ENCODE results near the gene CFAP74.
"Not testable (repeated sequence)": the region's sequence is repeated elsewhere in the genome, so short reads cannot be mapped to it uniquely, and the experiment has no call there.

Gene CFAP74

DNA sequence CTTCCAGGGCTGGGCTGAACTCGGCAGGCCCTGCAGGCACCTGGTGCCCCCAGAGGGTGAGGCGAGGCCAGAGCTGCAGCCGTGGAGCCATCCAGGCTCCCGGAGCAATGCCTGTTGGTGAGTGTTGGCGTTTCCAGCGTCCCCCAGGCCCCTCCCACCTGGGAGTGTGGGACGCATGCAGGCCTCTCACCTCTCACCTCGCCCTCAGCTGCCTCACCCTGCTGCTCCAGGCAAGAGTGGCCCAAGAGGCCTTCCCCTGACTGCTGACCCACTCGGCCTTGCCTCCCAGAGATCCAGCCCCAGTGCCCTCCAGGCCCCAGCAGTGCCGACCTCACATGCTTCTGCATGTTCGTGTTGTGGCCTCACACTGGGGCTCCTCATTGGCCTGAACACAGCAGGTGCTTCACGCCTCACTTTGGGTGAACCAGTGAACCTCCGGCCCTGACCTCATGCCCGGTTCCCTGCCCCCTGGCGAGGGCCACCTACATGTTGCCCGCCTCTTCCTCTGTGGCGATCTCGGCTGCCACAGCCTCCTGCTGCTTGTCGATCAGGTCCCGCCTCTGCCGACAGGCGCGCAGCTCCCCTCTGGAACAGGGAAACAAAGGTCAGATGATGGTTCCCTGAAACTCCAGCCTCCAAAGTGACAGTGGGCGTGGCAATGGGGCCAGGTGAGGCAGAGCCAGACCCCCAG lies 17.0 kb downstream of the CFAP74 start:
- no peak for DNase-seq

DNA sequence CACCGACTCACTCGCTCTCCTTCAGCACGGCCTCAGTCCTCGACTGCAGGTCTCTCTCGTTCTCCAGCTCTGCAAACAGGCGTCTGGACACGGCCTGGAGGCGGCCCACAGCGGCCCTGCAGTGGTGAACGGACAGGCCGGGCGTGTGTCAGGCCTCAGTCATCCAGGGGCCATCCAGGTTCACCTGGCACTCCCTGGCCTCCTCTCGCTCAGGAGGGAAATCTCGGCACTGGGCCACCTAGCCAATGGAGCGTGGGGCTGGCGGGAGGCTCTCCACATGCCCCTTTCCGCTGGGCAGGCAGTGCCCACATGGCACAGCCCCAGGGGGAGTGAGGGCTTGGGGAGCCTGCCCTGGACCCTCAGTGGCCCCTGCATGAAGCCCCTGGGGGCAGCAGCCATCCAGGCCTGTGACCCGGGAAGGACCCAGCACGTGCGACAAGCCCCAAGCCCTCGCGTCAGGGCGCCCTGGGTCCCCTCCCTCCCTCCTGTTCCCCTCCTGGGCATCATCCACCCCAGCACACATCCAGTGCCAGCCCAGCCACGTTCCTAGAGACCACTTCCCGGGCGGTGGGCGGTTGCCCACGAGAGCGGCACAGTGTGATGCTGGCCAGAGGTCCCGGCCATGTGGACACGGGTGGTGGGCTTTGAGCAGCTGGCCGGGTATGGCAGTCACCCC lies 18.1 kb downstream of the CFAP74 start:
- no peak for DNase-seq

DNA sequence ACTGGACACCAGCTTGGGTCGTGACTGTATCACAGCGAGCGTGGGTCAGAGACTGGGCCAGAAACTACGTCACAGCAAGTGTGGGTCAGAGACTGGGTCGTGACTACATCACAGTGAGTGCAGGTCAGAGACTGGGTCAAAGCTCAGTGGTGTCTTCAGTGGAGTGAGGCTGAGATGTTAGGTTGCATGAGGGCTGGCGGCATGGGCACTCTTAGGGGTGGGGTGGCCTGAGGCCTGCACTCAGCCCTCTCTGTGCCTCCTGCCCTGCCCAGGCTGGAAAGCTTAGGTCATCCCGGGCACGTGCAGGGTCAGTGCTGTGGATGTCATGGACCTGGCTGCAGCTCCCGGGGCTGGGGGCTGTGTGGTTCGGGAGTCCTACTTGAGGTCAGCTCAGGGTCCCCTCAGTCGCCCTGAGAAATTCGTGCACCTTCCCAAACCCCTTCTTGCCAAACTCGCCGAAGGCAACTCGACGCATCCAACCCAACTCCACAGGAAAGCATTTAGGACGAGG lies 19.0 kb downstream of the CFAP74 start:
- no peak for DNase-seq

DNA sequence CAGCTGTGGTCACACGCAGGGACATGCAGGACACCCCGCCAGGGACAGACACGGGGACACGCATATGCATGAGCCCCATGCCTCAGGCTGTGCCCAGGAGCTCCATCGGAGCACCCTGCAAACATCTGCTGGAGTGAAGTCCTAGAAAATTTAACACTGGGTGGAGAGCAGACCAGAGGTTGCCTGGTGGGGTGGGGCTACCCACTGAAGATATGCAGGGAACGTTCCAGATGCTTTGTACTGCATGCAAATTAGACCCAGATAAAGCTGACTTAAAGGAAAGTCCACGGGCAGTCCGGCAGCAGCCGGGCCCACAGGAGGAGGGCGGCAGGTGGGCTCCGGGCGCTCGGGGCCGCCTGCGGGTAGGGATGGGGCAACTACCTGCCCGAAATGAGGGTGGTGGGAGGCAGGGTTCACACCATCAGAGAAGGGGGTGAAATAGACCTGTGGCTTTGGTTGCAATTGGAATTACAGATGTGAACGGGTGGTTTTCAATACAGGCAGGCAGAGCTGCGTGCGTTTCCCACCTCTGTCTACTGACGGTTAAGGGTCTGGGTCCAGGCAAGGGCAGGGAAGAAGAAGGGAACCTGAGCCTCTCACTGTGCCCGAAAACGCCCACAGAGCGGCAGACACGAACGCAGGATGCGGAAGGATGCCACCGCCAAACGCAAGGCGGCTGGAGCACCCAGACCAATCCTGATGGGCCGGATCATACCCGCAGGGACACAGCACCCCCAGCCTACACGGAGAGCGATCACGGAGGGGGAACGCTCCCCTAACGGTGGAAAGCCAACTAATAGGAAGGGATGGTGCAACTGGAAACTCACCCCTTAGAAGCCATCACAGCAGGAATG lies 21.0 kb downstream of the CFAP74 start:
- no peak for DNase-seq

DNA sequence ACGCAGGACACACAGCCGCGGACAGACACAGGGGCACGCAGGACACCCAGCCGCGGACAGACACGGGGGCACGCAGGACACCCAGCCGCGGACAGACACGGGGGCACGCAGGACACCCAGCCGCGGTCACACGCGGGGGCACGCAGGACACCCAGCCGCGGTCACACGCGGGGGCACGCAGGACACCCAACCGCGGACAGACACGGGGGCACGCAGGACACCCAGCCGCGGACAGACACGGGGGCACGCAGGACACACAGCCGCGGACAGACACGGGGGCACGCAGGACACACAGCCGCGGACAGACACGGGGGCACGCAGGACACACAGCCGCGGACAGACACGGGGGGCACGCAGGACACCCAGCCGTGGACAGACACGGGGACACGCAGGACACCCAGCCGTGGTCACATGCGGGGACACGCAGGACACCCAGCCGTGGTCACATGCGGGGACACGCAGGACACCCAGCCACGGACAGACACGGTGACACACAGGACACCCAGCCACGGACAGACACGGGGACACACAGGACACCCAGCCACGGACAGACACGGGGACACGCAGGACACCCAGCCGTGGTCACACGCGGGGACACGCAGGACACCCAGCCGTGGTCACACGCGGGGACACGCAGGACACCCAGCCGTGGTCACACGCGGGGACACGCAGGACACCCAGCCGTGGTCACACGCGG lies 21.8 kb downstream of the CFAP74 start:
- DNase-seq = not testable (repeated sequence)

DNA sequence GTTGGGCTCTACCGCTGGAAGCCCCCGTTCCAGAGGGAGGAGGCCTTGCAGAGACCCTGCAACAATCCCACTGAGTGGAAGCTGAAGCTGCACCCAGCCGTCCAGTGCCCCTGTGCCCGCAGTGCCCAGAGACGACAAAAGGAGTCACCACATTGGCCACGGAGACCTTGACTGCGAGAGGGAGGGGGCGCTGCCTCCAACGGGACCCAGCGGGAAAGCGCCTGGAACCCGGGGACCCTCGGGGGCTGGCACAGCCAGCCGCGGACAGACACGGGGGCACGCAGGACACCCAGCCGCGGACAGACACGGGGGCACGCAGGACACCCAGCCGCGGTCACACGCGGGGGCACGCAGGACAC lies 22.5 kb downstream of the CFAP74 start:
- DNase-seq = no peak

DNA sequence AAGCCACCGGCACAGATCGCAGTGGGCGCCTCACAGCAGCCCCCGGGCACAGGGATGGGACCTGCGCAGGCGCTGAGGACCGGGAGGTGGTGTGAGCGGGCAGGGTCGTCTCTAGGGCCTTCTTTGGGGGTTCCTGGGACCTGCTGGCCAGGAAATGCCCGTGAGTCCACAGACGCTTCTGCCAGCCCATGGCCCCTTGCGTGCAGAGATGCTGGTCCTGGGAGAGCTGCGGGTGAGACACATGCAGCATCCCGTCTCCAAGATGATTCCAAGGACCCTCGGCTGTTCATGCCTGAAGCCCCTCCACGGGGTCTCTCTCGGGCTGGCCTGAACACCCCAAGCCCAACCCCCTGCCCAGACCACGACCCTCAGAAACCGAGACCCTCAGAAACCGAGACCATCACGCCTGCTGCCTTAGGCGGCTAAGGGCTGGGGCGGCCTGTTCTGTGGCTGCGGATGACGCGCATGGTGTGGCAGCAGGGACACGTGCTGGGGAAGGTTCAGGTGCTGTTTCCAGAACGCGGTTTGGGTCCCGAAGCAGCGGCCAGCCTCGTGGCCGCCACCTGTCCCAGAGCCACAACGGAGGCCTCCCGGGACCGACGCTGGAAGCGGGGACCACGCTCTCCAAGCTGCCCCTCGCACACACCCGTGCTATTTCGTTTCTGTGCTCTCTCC lies 23.0 kb downstream of the CFAP74 start:
- no peak for DNase-seq

DNA sequence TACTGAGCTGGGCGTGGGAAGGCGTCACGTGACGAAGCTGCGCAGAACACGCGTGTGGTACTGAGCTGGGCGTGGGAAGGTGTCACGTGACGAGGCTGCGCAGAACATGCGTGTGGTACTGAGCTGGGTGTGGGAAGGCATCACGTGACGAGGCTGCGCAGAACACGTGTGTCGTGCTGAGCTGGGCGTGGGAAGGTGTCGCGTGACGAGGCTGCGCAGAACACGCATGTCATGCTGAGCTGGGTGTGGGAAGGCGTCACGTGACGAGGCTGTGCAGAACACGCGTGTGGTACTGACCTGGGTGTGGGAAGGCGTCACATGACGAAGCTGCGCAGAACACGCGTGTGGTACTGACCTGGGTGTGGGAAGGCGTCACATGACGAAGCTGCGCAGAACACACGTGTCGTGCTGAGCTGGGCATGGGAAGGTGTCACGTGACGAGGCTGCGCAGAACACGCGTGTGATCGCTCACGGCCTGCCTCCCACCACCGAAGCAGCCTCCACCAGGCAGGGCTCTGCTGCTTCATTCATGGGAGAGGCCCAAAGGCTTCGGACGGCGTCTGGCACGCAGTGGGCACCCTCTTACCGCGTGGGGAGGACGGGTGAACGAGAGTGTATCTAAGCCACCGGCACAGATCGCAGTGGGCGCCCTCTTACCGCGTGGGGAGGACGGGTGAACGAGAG lies 24.0 kb downstream of the CFAP74 start:
- DNase-seq = no peak

DNA sequence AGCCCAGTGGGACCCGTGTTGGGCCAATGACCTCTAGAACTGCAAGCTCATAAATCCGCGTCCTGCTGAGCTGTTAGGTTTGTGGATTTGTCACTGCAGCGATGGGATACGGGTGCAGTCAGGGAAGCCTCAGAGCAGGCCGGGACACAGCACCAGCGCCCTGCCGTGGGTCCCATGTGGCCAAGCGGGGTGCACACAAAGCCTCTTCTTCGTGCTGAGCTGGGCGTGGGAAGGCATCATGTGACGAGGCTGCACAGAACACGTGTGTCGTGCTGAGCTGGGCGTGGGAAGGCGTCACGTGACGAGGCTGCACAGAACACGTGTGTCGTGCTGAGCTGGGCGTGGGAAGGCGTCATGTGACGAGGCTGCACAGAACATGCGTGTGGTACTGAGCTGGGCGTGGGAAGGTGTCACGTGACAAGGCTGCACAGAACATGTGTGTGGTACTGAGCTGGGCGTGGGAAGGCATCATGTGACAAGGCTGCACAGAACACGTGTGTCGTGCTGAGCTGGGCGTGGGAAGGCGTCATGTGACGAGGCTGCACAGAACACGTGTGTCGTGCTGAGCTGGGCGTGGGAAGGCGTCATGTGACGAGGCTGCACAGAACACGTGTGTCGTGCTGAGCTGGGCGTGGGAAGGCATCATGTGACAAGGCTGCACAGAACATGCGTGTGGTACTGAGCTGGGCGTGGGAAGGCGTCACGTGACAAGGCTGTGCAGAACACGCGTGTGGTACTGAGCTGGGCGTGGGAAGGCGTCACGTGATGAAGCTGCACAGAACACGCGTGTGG lies 24.7 kb downstream of the CFAP74 start:
- DNase-seq = not testable (repeated sequence)

DNA sequence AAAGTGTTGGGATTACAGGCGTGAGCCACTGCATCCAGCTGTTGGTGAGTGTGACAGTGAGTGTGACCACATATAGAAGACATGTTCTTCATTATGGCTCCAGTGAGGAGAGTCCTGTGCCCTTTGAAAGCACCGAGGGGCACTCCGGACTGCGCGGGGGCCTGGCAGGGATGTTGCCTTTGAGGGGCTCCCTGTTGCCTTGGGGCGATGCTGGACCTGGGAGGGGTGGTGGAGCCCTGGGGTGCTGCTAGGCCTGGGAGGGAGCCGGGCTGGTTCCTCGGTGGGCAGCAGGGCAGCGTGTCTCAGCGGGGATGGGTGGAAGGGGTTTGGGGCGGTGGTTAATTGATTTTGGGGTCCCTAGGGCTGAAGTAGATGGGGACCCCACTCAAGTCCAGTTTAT lies 25.5 kb downstream of the CFAP74 start:
- DNase-seq = no peak

DNA sequence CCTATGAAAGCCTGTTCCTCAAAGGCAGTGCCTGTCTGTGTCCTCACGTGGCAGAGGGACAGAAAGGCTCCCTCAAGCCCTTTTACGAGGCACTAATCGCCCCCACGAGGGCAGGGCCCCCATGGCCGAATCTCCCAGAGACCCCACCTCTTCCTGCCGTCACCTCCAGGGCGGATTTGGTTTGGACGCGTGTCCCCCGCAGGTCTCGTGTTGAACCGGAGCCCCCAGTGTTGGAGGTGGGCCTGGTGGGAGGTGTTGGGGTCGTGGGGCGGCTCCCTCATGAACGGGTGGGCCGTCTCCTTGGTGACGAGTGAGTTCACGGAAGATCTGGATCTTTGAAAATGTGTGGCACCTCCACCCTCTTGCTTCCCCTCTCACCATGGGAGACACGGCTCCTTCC lies 27.6 kb downstream of the CFAP74 start:
- no peak for DNase-seq

DNA sequence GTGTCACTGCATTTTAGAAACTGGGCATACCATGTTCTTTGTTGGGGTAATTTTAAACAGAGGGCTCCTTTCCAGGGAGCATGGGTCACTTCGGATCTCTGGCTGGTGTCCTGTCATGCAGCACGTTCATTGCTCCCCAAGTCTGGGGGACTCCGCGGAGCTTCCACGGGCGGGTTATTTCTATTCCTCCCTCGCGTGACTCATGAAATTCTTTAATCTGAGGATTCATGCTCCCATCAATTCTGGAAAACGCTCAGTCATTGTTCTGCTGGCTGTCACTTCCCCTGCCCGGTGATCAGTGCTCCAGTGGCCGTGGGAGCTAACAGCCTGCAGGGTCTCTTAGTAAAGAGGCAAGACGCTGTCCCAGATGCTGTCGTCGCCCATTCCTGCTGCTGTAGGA lies 28.1 kb downstream of the CFAP74 start:
- no peak for DNase-seq

DNA sequence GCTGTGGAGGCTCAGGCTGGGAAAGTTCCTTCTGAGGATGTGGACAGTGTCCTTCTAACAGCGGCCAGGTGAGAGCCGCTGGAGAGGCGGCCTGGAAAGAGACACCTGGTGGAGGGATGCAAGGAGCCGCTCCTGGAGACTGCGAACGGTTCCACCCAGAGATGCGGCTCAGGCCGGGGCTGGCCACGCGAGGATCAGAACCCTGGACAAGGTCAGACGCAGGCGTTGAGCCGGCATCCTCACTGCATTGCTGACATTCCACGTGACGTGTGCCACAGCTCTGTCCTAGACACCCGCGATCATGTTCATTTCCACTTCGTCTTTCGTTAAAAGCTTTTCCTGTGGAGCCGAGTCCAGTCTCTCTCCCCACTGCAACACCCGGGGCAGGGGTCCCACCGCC lies 28.8 kb downstream of the CFAP74 start:
- DNase-seq = no peak

DNA sequence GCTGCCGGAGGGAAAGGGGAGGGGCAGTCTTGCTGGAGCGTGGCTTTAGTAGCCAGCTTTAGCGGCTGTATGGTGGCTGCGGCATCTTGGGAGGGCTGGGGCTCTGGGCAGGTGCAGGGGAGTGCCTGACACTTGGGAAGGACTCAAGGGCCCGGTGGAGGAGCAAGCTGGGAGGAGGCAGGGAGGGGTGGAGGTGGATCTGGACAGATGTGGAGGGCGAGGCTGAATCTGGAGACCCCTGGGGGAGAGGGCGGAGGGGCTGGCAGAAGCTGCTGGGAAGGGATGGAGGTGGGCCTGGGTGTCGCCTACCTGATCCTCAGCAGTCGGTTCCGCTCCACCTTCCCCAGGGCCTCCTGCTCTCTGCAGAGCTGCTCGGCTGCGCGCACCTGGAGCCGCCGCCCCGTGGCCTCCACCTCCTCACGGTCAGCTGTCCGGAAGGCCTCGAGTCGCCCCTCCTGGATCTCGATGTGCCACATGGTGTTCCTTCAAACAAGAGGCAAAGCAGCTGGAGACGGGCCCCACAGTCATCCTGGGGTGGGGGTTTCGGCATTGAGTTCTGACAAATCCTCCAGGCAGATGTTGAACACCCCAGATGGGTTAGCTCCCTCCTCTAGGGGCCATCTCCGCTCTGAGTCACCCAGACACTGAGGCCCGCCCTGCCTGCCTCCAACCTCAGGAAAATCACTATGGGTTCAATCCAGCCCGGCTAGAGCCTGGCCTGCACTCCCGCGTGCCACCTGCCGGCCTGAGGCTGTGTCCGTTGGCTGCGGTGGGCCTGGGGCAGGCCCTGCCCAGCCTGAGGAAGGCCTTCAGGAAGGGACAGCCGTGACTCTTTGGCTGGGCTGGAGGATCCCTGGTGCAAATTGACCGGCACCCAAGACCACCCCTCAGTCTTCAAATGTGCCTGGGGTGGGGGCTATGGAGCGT lies 29.6 kb downstream of the CFAP74 start:
- no peak for DNase-seq

DNA sequence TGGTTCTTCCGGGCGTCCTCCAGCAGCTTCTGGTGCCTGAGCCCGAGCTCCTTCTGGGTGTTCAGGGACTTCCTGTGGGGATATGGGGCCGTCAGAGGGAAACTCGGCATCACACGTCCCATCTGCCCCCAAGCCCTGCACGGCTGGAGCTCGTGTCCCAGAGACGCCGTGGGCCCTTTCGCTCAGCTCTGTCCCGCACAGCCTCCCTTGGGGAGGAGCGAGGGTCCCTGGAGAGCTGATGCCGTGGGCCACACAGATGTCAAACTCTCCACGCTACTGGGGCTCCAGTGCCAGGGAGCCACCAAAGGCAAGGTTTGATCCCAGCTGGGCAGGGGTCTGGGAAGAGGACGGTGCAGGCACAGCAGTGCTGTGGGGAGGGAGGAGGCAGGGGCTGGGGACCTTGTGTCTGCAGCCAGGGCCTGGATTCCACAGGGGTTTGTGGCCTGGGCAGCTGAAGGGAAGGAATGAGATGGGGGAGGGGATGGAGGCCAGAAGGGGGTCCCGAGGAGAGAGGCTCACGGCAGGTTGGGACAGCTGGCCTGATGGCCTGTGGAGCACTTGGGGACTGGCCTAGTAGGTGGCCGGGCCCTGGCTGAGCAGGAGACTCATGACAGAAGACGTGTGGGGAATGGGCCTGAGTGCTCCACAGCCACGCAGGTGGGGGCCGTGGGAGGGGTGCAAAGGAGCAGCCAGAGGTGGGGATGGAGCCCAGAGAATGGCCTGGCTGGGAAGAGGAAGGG lies 30.4 kb downstream of the CFAP74 start:
- DNase-seq = no peak

DNA sequence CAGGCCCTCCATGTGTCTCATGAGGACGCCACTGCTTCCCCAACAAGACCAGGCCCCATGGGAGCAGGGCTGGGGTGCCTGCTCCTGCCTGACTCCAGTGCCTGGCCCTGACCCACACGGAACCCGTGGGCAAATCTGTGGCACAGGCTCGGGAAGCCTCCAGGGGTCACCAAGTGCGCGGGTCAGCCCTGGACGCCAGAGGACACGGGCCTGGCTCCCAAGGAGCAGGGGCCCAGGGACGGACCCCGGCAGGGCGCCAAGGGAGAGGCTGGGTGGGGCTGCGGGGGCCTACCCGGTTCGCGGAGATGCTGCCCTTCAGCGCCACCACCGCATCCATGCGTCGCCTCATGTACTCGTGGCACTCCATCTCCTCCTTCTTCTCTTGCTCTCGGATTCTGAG lies 31.9 kb downstream of the CFAP74 start:
- DNase-seq = no peak

DNA sequence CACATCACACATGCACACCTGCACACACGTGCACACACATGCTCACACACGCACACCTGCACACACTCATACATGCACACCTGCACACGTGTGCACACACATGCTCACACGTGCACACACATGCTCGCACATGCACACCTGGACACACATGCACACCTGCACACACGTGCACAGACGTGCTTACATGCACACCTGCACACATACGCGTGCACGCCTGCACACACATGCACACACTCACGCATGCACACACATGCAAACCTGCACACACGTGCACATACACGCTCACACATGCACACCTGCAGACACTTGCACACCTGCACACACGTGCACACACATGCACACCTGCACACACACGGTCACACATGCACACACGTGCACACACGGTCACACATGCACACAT lies 32.6 kb downstream of the CFAP74 start:
- DNase-seq = no peak

DNA sequence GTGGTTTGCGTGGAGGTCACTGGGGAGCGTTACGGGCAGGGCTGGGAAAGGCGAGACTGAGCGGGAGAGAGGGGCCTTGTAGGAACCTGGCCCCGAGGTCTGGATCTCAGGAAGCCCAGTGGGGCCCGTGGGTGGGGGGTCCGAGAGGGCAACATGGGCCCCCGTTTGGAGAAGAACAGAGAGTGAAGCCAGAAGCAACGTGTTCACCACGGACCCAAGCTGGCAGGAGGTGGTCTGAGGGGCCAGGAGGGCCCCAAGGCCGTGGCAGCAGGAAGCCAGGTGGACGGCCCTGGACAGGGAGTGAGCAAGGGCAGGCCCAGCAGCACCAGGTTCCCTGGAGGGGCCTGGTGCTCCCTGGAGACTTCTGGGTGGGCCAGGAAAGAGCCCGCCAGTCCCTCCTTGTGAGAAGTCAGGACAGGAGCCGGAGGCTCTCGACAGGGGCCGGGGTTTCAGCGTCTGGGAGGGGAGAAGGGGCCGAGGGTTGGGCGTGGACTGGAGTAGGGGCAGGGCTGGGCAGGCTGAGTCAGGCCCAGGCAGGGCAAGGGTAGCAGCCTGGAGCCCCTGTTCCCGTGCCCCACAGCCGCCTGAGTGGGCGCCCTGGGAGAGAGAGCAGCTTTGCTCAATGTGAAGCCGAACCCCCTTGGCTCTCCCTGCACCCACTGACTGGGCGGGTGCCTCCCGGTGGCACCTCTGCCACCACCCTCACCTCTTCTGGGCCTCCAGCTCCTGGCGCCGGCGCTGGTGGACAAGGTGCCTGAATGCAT lies 33.5 kb downstream of the CFAP74 start:
- no peak for DNase-seq
